Fibroblast of the conjunctiva (primary cell): ENCODE measurements around the gene DYNC1LI1.
"Not testable (repeated sequence)": the region's sequence is repeated elsewhere in the genome, so short reads cannot be mapped to it uniquely, and the experiment has no call there.

Experiments
- DNase-seq: peaks from one replicate; pipeline ENCODE4 v3.0.0-alpha.2; 2010; ENCODE audit warnings: low read depth

DYNC1LI1 gene

GRCh38 chr3:32531010-32531647 is 39.5 kb downstream of the DYNC1LI1 start:
- DNase-seq = no peak

GRCh38 chr3:32525720-32526119 is 44.9 kb downstream of the DYNC1LI1 start:
- no peak for DNase-seq

GRCh38 chr3:32522682-32523081 is 48.0 kb downstream of the DYNC1LI1 start:
- DNase-seq = no peak

- not testable (repeated sequence) for DNase-seq
These were observed 51.7 kb downstream of the DYNC1LI1 start for GRCh38 chr3:32518921-32519320.

- DNase-seq = not testable (repeated sequence)
These were observed 53.9 kb downstream of the DYNC1LI1 start for GRCh38 chr3:32516751-32517150.

- no peak for DNase-seq
These were observed 59.7 kb downstream of the DYNC1LI1 start for GRCh38 chr3:32511005-32511404.

GRCh38 chr3:32510075-32510724 is 60.5 kb downstream of the DYNC1LI1 start:
- peak; percentile 57 for DNase-seq

- DNase-seq = peak; percentile 66
These were observed 61.9 kb downstream of the DYNC1LI1 start for GRCh38 chr3:32508711-32509110.

- no peak for DNase-seq
These were observed 64.2 kb downstream of the DYNC1LI1 start for GRCh38 chr3:32506466-32506865.

GRCh38 chr3:32502946-32503286 is 67.7 kb downstream of the DYNC1LI1 start:
- no peak for DNase-seq

GRCh38 chr3:32502118-32502945 is 68.3 kb downstream of the DYNC1LI1 start, which contains the start of gene CMTM6:
Gene CMTM6 (minus strand): TSS chr3:32502852. CDS start chr3:32502745, 107 bp downstream.
- peak; percentile 65 for DNase-seq

GRCh38 chr3:32501783-32502117 is 68.9 kb downstream of the DYNC1LI1 start:
- no peak for DNase-seq

- DNase-seq = no peak
These were observed 69.5 kb downstream of the DYNC1LI1 start for GRCh38 chr3:32500880-32501782.

- no peak for DNase-seq
These were observed 70.4 kb downstream of the DYNC1LI1 start for GRCh38 chr3:32500231-32500630.

- no peak for DNase-seq
These were observed 71.1 kb downstream of the DYNC1LI1 start for GRCh38 chr3:32499585-32499984.

GRCh38 chr3:32498992-32499391 is 71.7 kb downstream of the DYNC1LI1 start:
- DNase-seq = no peak

GRCh38 chr3:32498252-32498651 is 72.4 kb downstream of the DYNC1LI1 start:
- DNase-seq = no peak

GRCh38 chr3:32495609-32496008 is 75.0 kb downstream of the DYNC1LI1 start:
- DNase-seq = no peak

- no peak for DNase-seq
These were observed 75.6 kb downstream of the DYNC1LI1 start for GRCh38 chr3:32495085-32495484.

- no peak for DNase-seq
These were observed 76.9 kb downstream of the DYNC1LI1 start for GRCh38 chr3:32493437-32494414.
